Heart left ventricle (tissue), 13 donors: ENCODE data around the gene KPNA4.

Experiments used
- POLR2A ChIP-seq, 2 donors: fragments of 450-650 bp; IDR thresholded peaks; one replicate each; pipeline ENCODE4 v1.6.1; 2017; ENCODE audit warnings: antibody characterized with exemption in 2 of 2, mild to moderate bottlenecking in 2 of 2, moderate library complexity in 2 of 2
- TF ChIP-seq, protein P1 (sequence below), 12 donors: fragments of 200-600 bp; sonication (generic) in 4 of 12; IDR thresholded peaks; one replicate each; pipeline versions ENCODE4 v1.5.0 to v1.8.0; 2018 to 2022; ENCODE audit warnings: antibody characterized with exemption in 12 of 12, mild to moderate bottlenecking in 5 of 12
- donor health status: ischemic (EF 13 %, LVEDD 7.1; RV severe dilation, severe dysfunction).
- donor health status: DM: no; HTN: yes; CAD: no.
- donor health status: DM: no; HTN: no; CAD: no.
- donor health status: ischemic (EF 25% LVEDD 6.9; RV normal size, moderate dysfunction).
- donor health status: ischemic (EF 25% LVEDD 5.7; RV mildly dilated, moderate dysfunction).
- donor health status: ischemic (EF 35%, LVEDD 5.7; RV mildly dilated, moderate dysfunction).
- donor health status: nonischemic (EF 11% LVEDD 7.7; RV severe dilation, severe dysfunction).
- donor health status: DM: yes; HTN: yes; CAD: no.
- donor health status: PGD.
- donor health status: ischemic (EF 29% LVEDD 5.4; RV normal size, mild dysfunction).
- donor health status: nonischemic (EF 23%, LVEDD 6.1; RV moderate dilation, normal function).

GRCh38 chr3:160602259-160602658 lies 36.9 kb upstream of the KPNA4 start:
- TF ChIP-seq, protein P1, sequence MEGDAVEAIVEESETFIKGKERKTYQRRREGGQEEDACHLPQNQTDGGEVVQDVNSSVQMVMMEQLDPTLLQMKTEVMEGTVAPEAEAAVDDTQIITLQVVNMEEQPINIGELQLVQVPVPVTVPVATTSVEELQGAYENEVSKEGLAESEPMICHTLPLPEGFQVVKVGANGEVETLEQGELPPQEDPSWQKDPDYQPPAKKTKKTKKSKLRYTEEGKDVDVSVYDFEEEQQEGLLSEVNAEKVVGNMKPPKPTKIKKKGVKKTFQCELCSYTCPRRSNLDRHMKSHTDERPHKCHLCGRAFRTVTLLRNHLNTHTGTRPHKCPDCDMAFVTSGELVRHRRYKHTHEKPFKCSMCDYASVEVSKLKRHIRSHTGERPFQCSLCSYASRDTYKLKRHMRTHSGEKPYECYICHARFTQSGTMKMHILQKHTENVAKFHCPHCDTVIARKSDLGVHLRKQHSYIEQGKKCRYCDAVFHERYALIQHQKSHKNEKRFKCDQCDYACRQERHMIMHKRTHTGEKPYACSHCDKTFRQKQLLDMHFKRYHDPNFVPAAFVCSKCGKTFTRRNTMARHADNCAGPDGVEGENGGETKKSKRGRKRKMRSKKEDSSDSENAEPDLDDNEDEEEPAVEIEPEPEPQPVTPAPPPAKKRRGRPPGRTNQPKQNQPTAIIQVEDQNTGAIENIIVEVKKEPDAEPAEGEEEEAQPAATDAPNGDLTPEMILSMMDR (IDR thresholded peaks at IDR 0.05), result no peak
- TF ChIP-seq POLR2A (IDR thresholded peaks at IDR 0.05), result no peak
